H1 (cell line): ENCODE data around the gene TYSND1. TPM values are rescaled to one million over a fixed set of nuclear protein-coding genes. Genes with fewer than 3 reads are reported as not detected.

ENCODE experiments used
- SAP30 ChIP-seq: fragments of 300-600 bp; sonication (generic); IDR thresholded peaks from 2 replicates; pipeline ENCODE4 v1.7.1; 2012; ENCODE audit warnings: low read length, moderate library complexity, mild to moderate bottlenecking, inconsistent platforms; ENCODE audit not compliant: insufficient read depth, insufficient replicate concordance
- SP4 ChIP-seq: IDR thresholded peaks from 2 replicates; pipeline ENCODE4 v1.6.1; 2012; ENCODE audit warnings: low read length, inconsistent platforms
- TAF7 ChIP-seq: optimal IDR thresholded peaks from 2 replicates; pipeline ENCODE3; 2011; ENCODE audit warnings: low read depth, mild to moderate bottlenecking, inconsistent platforms, low read length, moderate library complexity, borderline replicate concordance
- USF2 ChIP-seq: IDR thresholded peaks from 2 replicates; pipeline ENCODE4 v1.6.1; 2011; ENCODE audit warnings: low read length, improper control_type of control experiment
- polyA plus RNA-seq, 7 experiments: library from polyadenylated mRNA; depleted of rRNA in 3 of 7; stranded (reverse) in 5 of 7; unstranded in 2 of 7; fragments of >200 nt in 5 of 7; fragments of 200-250 nt in 2 of 7; gene quantifications; 1 replicate in 5 of 7; 2 replicates in 1 of 7; 4 replicates in 1 of 7; pipeline versions ENCODE4 v1.2.1 to v1.2.3, GENCODE V29; 2011 to 2013; ENCODE audit warnings: missing spikeins in 2 of 7, mixed read lengths in 2 of 7
- total RNA-seq: library from RNA; stranded (reverse); fragmentation: NEBNext Ultra II Directional; extraction: Animal tissue kit (Norgen Biotek cat#: 25700); gene quantifications from 2 replicates; pipeline ENCODE4 v1.2.1, GENCODE V29; 2021

TYSND1 gene
- total and polyA plus RNA-seq, 2 of the 8 experiments (the other 6 are each of a cell fraction or from before 2014, with no cell fraction given): 11.9 to 15.0 TPM

GRCh38 chr10:70096016-70096704 lies 50.3 kb downstream of the TYSND1 start (continued):
- TF ChIP-seq TAF7: no peak
- TF ChIP-seq USF2: no peak
- no peak for TF ChIP-seq SAP30
- TF ChIP-seq SP4: no peak
